ENCODE measurements around the gene COPG2.

DNA sequence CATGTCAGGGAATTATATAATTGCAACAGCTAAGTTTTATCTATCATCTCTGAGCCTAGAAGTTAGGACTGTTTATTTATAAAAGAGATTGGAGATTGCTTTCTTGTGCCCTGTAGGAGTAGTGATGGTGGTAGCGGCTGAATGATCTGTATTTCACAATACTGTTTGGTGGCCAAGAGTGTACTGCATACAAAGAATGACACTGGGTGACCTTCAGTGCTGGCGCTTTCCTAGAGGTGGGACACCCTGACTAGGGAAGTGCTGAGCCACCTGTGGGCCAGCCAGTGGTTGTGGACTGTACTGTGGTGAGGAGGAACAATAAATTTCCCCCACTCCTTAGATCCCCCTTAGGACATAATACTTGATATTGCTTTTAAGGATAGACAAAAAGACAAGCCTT, 53.0 kb downstream of the COPG2 start:
- TF ChIP-seq, protein P1, sequence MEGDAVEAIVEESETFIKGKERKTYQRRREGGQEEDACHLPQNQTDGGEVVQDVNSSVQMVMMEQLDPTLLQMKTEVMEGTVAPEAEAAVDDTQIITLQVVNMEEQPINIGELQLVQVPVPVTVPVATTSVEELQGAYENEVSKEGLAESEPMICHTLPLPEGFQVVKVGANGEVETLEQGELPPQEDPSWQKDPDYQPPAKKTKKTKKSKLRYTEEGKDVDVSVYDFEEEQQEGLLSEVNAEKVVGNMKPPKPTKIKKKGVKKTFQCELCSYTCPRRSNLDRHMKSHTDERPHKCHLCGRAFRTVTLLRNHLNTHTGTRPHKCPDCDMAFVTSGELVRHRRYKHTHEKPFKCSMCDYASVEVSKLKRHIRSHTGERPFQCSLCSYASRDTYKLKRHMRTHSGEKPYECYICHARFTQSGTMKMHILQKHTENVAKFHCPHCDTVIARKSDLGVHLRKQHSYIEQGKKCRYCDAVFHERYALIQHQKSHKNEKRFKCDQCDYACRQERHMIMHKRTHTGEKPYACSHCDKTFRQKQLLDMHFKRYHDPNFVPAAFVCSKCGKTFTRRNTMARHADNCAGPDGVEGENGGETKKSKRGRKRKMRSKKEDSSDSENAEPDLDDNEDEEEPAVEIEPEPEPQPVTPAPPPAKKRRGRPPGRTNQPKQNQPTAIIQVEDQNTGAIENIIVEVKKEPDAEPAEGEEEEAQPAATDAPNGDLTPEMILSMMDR (conservative IDR thresholded peaks at IDR 0.05), result no peak
- no peak for TF ChIP-seq EZH2 (IDR thresholded peaks at IDR 0.05; ENCODE audit: low read depth)

All from PC-9 (cell line).